PC-3 (cell line): Measurements from ENCODE around the gene PDE11A. TPM values are rescaled to one million over a fixed set of nuclear protein-coding genes. Genes with fewer than 3 reads are reported as not detected.

Source experiments
- ATAC-seq: fragments of 200-7000 bp; cut with Tn5 transposase; 2 replicates; pipeline ENCODE4 v1.9.1; 2020; ENCODE audit warnings: mild to moderate bottlenecking, moderate library complexity
- BruUV-seq: library from RNA; stranded (reverse); fragments of 400-500 nt; replicated peaks from 2 replicates; lab custom pipeline; 2021; lab: Mats Ljungman, UMichigan
- CTCF ChIA-PET: fragments of 300-600 bp; sonication (Branson Sonifier 250); formaldehyde crosslinking; loops from one replicate; lab custom pipeline; 2022; ENCODE audit warnings: antibody characterized with exemption; lab: Charles Lee
- POLR2A ChIA-PET: fragments of 300-600 bp; sonication (Branson Sonifier 250); formaldehyde crosslinking; loops from one replicate; lab custom pipeline; 2022; ENCODE audit warnings: antibody characterized with exemption; ENCODE audit not compliant: unreplicated experiment; lab: Charles Lee
- DNase-seq: peaks from one replicate; pipeline ENCODE4 v3.0.0-alpha.2; 2015
- H2AFZ ChIP-seq: fragments of 300-600 bp; sonication (generic); 2 replicates; pipeline ENCODE4 v1.6.0; 2016; ENCODE audit warnings: antibody characterized with exemption, low read length
- H3F3A ChIP-seq: fragments of 300-600 bp; sonication (generic); one replicate; pipeline ENCODE4 v1.6.0; 2017; ENCODE audit warnings: antibody characterized with exemption, low read length, control low read depth, mild to moderate bottlenecking; ENCODE audit not compliant: unreplicated experiment
- H3K27ac ChIP-seq: fragments of 300-600 bp; sonication (generic); 2 replicates; pipeline ENCODE4 v1.5.1; 2016; ENCODE audit warnings: mild to moderate bottlenecking, low read length
- H3K27me3 ChIP-seq: fragments of 300-600 bp; sonication (generic); 2 replicates; pipeline ENCODE4 v1.6.1; 2016; ENCODE audit warnings: low read length, mixed read lengths
- H3K36me3 ChIP-seq: fragments of 300-600 bp; sonication (generic); 2 replicates; pipeline ENCODE4 v1.6.1; 2016; ENCODE audit warnings: low read depth, mixed run types, low read length, mixed read lengths
- H3K4me1 ChIP-seq: fragments of 300-600 bp; sonication (generic); 2 replicates; pipeline ENCODE4 v1.5.1; 2016; ENCODE audit warnings: low read length; ENCODE audit not compliant: insufficient read depth
- H3K4me2 ChIP-seq: fragments of 300-600 bp; sonication (generic); 2 replicates; pipeline ENCODE4 v1.6.0; 2016; ENCODE audit warnings: low read length
- H3K4me3 ChIP-seq: fragments of 300-600 bp; sonication (generic); 2 replicates; pipeline ENCODE4 v1.5.1; 2016; ENCODE audit warnings: mild to moderate bottlenecking, low read length, mixed read lengths
- H3K79me2 ChIP-seq: fragments of 300-600 bp; sonication (generic); 2 replicates; pipeline ENCODE4 v1.6.1; 2017; ENCODE audit warnings: low read length, mixed read lengths
- H3K9ac ChIP-seq: fragments of 300-600 bp; sonication (generic); 2 replicates; pipeline ENCODE4 v1.6.0; 2016; ENCODE audit warnings: mild to moderate bottlenecking, low read length
- H3K9me2 ChIP-seq: fragments of 300-600 bp; sonication (generic); replicated peaks from 2 replicates; pipeline ENCODE4 v1.6.1; 2016; ENCODE audit warnings: mixed run types, low read length, mixed read lengths
- H3K9me3 ChIP-seq: fragments of 300-600 bp; sonication (generic); 2 replicates; pipeline ENCODE4 v1.6.1; 2016; ENCODE audit warnings: low read length, mixed read lengths
- H4K20me1 ChIP-seq: fragments of 300-600 bp; sonication (generic); 2 replicates; pipeline ENCODE4 v1.6.1; 2016; ENCODE audit warnings: low read length, mixed read lengths
- CTCF ChIP-seq: fragments of 300-600 bp; sonication (generic); conservative IDR thresholded peaks from 2 replicates; pipeline ENCODE4 v1.5.1; 2017; ENCODE audit warnings: antibody characterized with exemption, low read depth, mild to moderate bottlenecking, low read length
- EZH2 ChIP-seq: fragments of 300-600 bp; sonication (generic); IDR thresholded peaks from one replicate; pipeline ENCODE4 v1.6.1; 2017; ENCODE audit warnings: antibody characterized with exemption, mild to moderate bottlenecking, low read length; ENCODE audit not compliant: unreplicated experiment
- EZH2phosphoT487 ChIP-seq: fragments of 300-600 bp; sonication (generic); IDR thresholded peaks from 2 replicates; pipeline ENCODE4 v1.6.1; 2018; ENCODE audit warnings: mild to moderate bottlenecking, antibody characterized with exemption, low read length, borderline replicate concordance
- intact Hi-C: fragments of 100-400 bp; cut with micrococcal nuclease; formaldehyde crosslinking; loops from 2 replicates; pipeline ENCODE4 v1.9.0; 2023
- total RNA-seq: library from RNA; depleted of rRNA; stranded (reverse); fragments of >200 nt; gene quantifications from 2 replicates; pipeline ENCODE4 v1.2.3, GENCODE V29; 2014

Gene PDE11A
- total RNA-seq, 1 experiment from 2014 or later: 0.15 TPM

GRCh38 chr2:178068823-178069454 is 3.6 kb downstream of the PDE11A start:
- CTCF ChIA-PET: interaction anchor here (0.6 kb wide), 1 partner anchor 61 kb away, joined by 3 read pairs; no protein-coding TSS in a partner anchor
- POLR2A ChIA-PET: no interaction called here
- Histone ChIP-seq H3K27ac (no peak overlapping the region), H3K27me3 (peaks cover 8% of the 10 kb centered on the region; the same call in 1 of the 2 replicates), H3K36me3 (no peaks in the 10 kb centered on the region), H3K4me2 (no peak overlapping the region), H4K20me1 (no peaks in the 10 kb centered on the region), H3F3A (no peaks in the 10 kb centered on the region), H3K9me2 (no peaks in the 10 kb centered on the region), H2AFZ (no peak overlapping the region), H3K79me2 (no peaks in the 10 kb centered on the region), H3K9me3 (no peaks in the 10 kb centered on the region), H3K4me3 (no peak overlapping the region), H3K9ac (no peak overlapping the region), H3K4me1 (peaks cover 16% of the 10 kb centered on the region)
- BruUV-seq: no TSS peak
- no peak for TF ChIP-seq CTCF
- no peak for TF ChIP-seq EZH2
- TF ChIP-seq EZH2phosphoT487: no peak
- intact Hi-C loops: no loop called here
- DNase-seq (no peak), ATAC-seq (no peak)

- Histone ChIP-seq H3K4me2 (no peak overlapping the region), H3K79me2 (no peaks in the 10 kb centered on the region), H3K4me3 (no peak overlapping the region), H3K27me3 (peaks cover 15% of the 10 kb centered on the region), H3K27ac (no peak overlapping the region), H3K9me2 (no peaks in the 10 kb centered on the region), H3F3A (no peaks in the 10 kb centered on the region), H3K36me3 (no peaks in the 10 kb centered on the region), H3K4me1 (peaks cover under 1% of the 10 kb centered on the region; the same call in 1 of the 2 replicates), H3K9ac (no peak overlapping the region), H3K9me3 (no peaks in the 10 kb centered on the region), H4K20me1 (no peaks in the 10 kb centered on the region), H2AFZ (no peak overlapping the region)
- intact Hi-C loops: no loop called here
- TF ChIP-seq EZH2phosphoT487: no peak
- ATAC-seq: no peak; the same call in 1 of the 2 replicates
- ChIA-PET POLR2A (no interaction called here), CTCF (no interaction called here)
- DNase-seq: no peak
- no TSS peak for BruUV-seq
Observed at GRCh38 chr2:178066890-178067669, 5.5 kb downstream of the PDE11A start.

GRCh38 chr2:178066324-178066723 is 6.3 kb downstream of the PDE11A start:
- Histone ChIP-seq H3K36me3 (no peaks in the 10 kb centered on the region), H3K79me2 (no peaks in the 10 kb centered on the region), H4K20me1 (no peaks in the 10 kb centered on the region), H3K9me3 (no peaks in the 10 kb centered on the region), H3K4me1 (no peaks in the 10 kb centered on the region), H3K27ac (no peak overlapping the region), H3K9me2 (no peaks in the 10 kb centered on the region), H3K4me3 (no peak overlapping the region), H2AFZ (no peak overlapping the region), H3K4me2 (no peak overlapping the region), H3K9ac (no peak overlapping the region), H3F3A (no peaks in the 10 kb centered on the region), H3K27me3 (peaks cover 13% of the 10 kb centered on the region)
- intact Hi-C loops: no loop called here
- ChIA-PET CTCF (no interaction called here), POLR2A (no interaction called here)
- ATAC-seq (no peak), DNase-seq (no peak)
- no peak for TF ChIP-seq EZH2phosphoT487
- TF ChIP-seq CTCF: no peak
- no peak for TF ChIP-seq EZH2
- BruUV-seq: no TSS peak
